ENCODE results near the gene PTPN20. TPM values are rescaled to one million over a fixed set of nuclear protein-coding genes. Genes with fewer than 3 reads are reported as not detected.

The PTPN20 gene
- total RNA-seq, 1 donor from 2014 or later = not detected

DNA sequence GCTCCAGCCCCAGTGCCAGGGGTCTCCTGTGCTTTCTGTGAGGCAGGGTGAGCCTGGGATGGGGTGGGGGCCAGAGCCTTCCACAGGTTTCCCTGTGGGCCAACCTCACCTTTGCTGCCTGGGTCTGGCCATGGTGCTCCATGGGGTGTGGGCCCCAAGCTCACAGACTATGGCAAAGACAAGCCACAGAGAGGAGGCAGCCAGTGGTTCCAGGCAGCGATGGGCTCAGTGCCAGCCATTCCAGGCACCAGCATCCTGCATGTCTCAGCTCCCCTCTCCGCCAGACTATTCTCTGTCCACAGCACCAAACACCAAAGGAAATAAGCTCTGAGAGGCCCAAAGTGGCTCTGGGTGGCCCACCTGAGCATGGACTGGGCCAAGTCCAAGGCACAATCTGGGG is 133.5 kb downstream of the PTPN20 start:
- peaks cover 12% of the 10 kb centered on the region for H3K4me1 Mint-ChIP-seq (ENCODE audit: unreplicated experiment)
- H3K4me3 Mint-ChIP-seq = no peak overlapping the region
- H3K9me3 Mint-ChIP-seq = no peaks in the 10 kb centered on the region
- TF ChIP-seq, protein P1, sequence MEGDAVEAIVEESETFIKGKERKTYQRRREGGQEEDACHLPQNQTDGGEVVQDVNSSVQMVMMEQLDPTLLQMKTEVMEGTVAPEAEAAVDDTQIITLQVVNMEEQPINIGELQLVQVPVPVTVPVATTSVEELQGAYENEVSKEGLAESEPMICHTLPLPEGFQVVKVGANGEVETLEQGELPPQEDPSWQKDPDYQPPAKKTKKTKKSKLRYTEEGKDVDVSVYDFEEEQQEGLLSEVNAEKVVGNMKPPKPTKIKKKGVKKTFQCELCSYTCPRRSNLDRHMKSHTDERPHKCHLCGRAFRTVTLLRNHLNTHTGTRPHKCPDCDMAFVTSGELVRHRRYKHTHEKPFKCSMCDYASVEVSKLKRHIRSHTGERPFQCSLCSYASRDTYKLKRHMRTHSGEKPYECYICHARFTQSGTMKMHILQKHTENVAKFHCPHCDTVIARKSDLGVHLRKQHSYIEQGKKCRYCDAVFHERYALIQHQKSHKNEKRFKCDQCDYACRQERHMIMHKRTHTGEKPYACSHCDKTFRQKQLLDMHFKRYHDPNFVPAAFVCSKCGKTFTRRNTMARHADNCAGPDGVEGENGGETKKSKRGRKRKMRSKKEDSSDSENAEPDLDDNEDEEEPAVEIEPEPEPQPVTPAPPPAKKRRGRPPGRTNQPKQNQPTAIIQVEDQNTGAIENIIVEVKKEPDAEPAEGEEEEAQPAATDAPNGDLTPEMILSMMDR (conservative IDR thresholded peaks at IDR 0.05) = no peak
- H3K27me3 Mint-ChIP-seq = peaks cover 27% of the 10 kb centered on the region
- no peaks in the 10 kb centered on the region for H3K36me3 Mint-ChIP-seq
- DNase-seq (ENCODE audit: extremely low spot score, unreplicated experiment) = no peak
- H3K27ac Mint-ChIP-seq = no peak overlapping the region

DNA sequence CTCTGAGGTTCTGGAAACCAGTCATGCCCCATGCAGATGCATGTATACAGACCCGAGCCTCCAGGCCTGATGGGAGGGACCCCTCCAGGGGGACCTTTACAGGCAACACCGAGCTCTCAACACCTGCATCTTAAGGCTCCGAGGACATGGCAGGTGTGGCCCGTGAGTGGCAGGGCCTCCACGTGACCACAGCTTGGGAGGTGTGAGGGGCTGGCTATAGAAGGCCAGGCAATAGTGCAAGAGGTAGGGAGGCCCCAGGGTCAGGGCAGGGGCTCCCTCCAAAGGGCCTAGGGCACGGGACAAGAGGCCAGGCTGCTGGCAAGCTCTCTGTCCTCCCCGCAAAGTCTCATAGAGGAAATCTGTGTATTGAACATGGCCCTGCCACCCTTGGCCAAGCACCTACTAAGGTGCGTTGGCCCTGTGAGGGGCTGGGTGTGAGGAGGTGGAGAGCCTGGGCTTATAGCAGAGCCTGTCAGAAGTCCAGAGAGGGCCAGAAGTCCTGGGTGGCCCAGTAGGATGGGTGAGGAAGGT is 134.2 kb downstream of the PTPN20 start:
- no peak for DNase-seq (ENCODE audit: extremely low spot score, unreplicated experiment)
- Mint-ChIP-seq H3K4me3 (no peak overlapping the region), H3K9me3 (no peaks in the 10 kb centered on the region), H3K36me3 (no peaks in the 10 kb centered on the region), H3K4me1 (ENCODE audit: unreplicated experiment) (peaks cover 11% of the 10 kb centered on the region), H3K27me3 (peaks cover 33% of the 10 kb centered on the region), H3K27ac (no peak overlapping the region)
- TF ChIP-seq, protein P1 (conservative IDR thresholded peaks at IDR 0.05) = no peak

DNA sequence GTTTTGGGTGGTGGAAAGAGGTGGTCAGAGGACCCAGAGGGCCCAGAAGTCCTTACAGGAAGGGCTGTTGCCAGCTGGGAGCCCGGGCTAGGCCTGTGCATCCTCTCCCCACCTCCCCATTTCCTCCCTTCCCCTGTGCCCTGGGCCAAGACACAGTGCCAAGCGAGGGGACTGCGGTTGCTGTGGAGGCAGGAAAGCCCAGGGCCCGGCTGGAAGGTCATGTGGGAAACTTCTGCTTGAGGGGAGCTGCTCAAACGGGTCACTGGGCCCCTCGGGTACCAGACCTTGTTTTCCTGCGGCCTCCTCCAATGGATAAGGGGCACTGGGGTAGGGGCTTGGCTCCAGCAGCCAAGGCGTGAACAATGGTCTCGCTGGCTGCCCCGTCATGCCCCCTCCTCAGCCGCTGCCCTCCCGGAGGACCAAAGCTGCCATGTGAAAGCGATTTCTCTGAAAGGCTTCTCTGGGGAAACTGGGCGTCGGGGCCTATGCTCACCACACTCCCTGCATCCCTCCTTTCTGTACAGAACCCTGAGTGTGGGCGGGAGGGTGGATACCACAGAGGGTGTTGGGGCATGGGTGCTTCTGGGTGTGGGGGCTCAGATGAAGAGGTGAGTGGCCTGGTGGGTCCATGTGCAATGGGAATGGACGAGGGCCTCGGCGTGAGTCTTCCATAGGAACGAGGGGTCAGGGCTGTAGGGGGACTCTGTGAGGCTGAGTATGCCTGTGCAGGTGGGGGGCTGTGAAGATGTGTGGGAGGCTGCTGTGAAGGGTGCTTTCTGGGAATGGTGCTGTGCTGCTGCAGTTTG is 135.3 kb downstream of the PTPN20 start:
- H3K36me3 Mint-ChIP-seq = no peaks in the 10 kb centered on the region
- no peak for DNase-seq (ENCODE audit: extremely low spot score, unreplicated experiment)
- peaks cover 30% of the 10 kb centered on the region for H3K27me3 Mint-ChIP-seq
- TF ChIP-seq, protein P1 (conservative IDR thresholded peaks at IDR 0.05) = no peak
- no peak overlapping the region for H3K4me3 Mint-ChIP-seq
- H3K4me1 Mint-ChIP-seq (ENCODE audit: unreplicated experiment) = peaks cover 8% of the 10 kb centered on the region
- peak overlapping the region; percentile 48 for H3K27ac Mint-ChIP-seq
- no peaks in the 10 kb centered on the region for H3K9me3 Mint-ChIP-seq

DNA sequence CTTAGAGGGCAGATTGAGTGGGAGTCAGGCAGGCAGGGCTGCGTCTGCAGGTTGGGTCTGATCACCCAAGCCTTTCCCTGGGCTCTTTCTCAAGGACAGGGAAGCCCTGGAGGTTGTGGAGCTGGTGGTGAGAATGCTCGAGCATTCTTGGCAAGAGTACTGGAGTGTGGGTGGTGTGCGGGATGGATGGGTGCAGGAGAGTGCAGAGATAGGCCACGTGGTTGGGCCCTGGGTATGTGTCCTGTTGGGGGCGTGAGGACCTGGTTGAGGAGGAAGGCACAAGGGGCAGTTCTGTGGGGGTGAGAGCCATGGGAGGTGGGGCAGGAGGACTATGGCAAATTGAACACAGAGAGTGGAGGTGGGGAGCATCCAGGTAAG is 135.9 kb downstream of the PTPN20 start:
- TF ChIP-seq, protein P1 (conservative IDR thresholded peaks at IDR 0.05) = no peak
- Mint-ChIP-seq H3K27ac (peak overlapping the region; percentile 48), H3K4me3 (no peak overlapping the region), H3K27me3 (peaks cover 32% of the 10 kb centered on the region), H3K36me3 (no peaks in the 10 kb centered on the region), H3K4me1 (ENCODE audit: unreplicated experiment) (peaks cover 8% of the 10 kb centered on the region), H3K9me3 (no peaks in the 10 kb centered on the region)
- DNase-seq (ENCODE audit: extremely low spot score, unreplicated experiment) = no peak

DNA sequence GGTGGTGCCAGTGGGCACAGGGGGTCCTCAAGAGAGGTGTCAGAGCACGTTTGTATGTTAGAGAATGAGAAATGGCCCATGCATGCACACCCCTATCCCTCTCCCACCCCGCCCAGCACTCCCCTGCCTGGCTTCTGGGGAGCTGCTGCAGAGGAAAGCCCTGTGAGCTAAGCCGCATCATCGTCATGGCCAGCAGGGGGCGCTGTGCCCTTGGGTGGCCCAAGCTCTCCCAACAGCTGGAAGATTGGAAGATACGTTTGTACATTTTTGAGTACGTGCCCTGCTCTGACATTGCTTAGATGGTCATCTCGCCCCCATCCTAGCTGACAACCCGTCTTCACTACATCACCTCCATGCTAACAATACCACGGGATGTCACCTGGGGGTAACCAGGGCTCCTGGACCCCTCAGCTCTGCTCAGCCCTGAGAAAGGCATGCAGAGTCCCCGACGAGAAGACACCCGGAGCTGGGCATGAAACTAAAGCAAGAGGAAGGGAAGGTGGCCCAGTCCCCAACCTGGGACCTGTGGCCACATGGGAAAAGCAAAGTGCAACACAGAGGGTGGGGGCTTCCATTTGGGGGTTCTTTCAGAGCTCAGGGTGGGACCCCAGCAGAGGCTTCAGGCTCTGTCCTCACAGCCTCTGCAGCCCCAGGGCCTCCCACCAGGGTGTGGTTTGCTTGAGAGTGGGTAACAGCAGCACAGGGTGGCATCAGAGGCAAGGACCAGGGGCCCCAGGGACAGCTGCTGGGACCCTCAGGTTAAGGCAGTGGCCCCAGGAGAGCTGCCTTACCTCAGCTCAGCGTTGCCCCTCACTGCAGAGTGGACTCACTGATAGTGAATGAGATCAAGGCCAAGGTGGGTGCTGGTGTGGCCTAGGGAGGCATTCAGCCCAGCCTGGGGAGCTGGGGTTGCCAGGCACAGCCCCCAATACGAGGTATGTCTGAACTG is 136.6 kb downstream of the PTPN20 start:
- H3K4me1 Mint-ChIP-seq (ENCODE audit: unreplicated experiment) = peaks cover 13% of the 10 kb centered on the region
- H3K27me3 Mint-ChIP-seq = peaks cover 36% of the 10 kb centered on the region
- H3K9me3 Mint-ChIP-seq = no peaks in the 10 kb centered on the region
- peak; percentile 85 for DNase-seq (ENCODE audit: extremely low spot score, unreplicated experiment)
- TF ChIP-seq, protein P1 (conservative IDR thresholded peaks at IDR 0.05) = peak; percentile 92
- H3K4me3 Mint-ChIP-seq = no peak overlapping the region
- peak overlapping the region; percentile 48 for H3K27ac Mint-ChIP-seq
- H3K36me3 Mint-ChIP-seq = no peaks in the 10 kb centered on the region
